CD14-positive monocyte (primary cell): ENCODE measurements around the gene CEP78. TPM values are rescaled to one million over a fixed set of nuclear protein-coding genes. Genes with fewer than 3 reads are reported as not detected.

ENCODE experiments used
- DNase-seq, 3 donors: peaks; one replicate each; pipeline ENCODE4 v3.0.0-alpha.2; 2011 to 2022
- H2AFZ ChIP-seq: 2 replicates; pipeline ENCODE4 v1.6.0; 2012; ENCODE audit warnings: mild to moderate bottlenecking, low read depth, low read length, inconsistent platforms; ENCODE audit not compliant: insufficient read depth, poor library complexity, severe bottlenecking
- H3K27ac ChIP-seq, 2 donors: 1 replicate in 1 of 2; 2 replicates in 1 of 2; pipeline ENCODE4 v1.5.1; 2012 to 2013; ENCODE audit warnings: low read length in 2 of 2, control low read depth in 1 of 2, inconsistent platforms in 1 of 2, low read depth in 1 of 2, mild to moderate bottlenecking in 1 of 2
- H3K27me3 ChIP-seq, 2 donors: one replicate each; pipeline versions ENCODE4 v1.6.0 to v1.6.1; 2011 to 2013; ENCODE audit warnings: low read length in 2 of 2; ENCODE audit not compliant: control insufficient read depth in 2 of 2, insufficient read depth in 2 of 2
- H3K36me3 ChIP-seq, 2 donors: replicated peaks in 1 of 2; 1 replicate in 1 of 2; 2 replicates in 1 of 2; pipeline versions ENCODE4 v1.5.1 to v1.6.1; 2012 to 2013; ENCODE audit warnings: low read length in 2 of 2, control low read depth in 1 of 2, inconsistent platforms in 1 of 2, mild to moderate bottlenecking in 1 of 2; ENCODE audit not compliant: insufficient read depth in 2 of 2, control insufficient read depth in 1 of 2
- H3K4me1 ChIP-seq, 2 donors: 1 replicate in 1 of 2; 2 replicates in 1 of 2; pipeline versions ENCODE4 v1.5.1 to v1.6.1; 2012 to 2013; ENCODE audit warnings: low read length in 2 of 2, control low read depth in 1 of 2, inconsistent platforms in 1 of 2, mild to moderate bottlenecking in 1 of 2, moderate library complexity in 1 of 2; ENCODE audit not compliant: insufficient read depth in 2 of 2, control insufficient read depth in 1 of 2
- H3K4me2 ChIP-seq: replicated peaks from 2 replicates; pipeline ENCODE3; 2012; ENCODE audit warnings: low read length, moderate library complexity, mild to moderate bottlenecking; ENCODE audit not compliant: poor library complexity, severe bottlenecking; ENCODE audit errors: extremely low read depth
- H3K4me3 ChIP-seq, 3 experiments: fragments of 200-600 bp in 1 of 3; sonication (generic) in 1 of 3; replicated peaks in 1 of 3; 1 replicate in 2 of 3; 2 replicates in 1 of 3; pipeline ENCODE4 v1.5.1; 2011 to 2013; ENCODE audit warnings: low read length in 3 of 3, mild to moderate bottlenecking in 3 of 3, control low read depth in 2 of 3, low read depth in 2 of 3, inconsistent platforms in 1 of 3, moderate library complexity in 1 of 3
- H3K79me2 ChIP-seq: 2 replicates; pipeline ENCODE4 v1.6.0; 2012; ENCODE audit warnings: mild to moderate bottlenecking, control low read depth, inconsistent platforms, low read length, moderate library complexity; ENCODE audit not compliant: insufficient read depth
- H3K9ac ChIP-seq: 2 replicates; pipeline ENCODE4 v1.6.0; 2017; ENCODE audit warnings: low read length, mild to moderate bottlenecking; ENCODE audit not compliant: insufficient read depth, poor library complexity, severe bottlenecking
- H3K9me3 ChIP-seq, 2 donors: replicated peaks in 1 of 2; 1 replicate in 1 of 2; 2 replicates in 1 of 2; pipeline versions ENCODE4 v1.5.1 to v1.6.1; 2012 to 2013; ENCODE audit warnings: low read length in 2 of 2, control low read depth in 1 of 2; ENCODE audit not compliant: control insufficient read depth in 1 of 2, insufficient read depth in 1 of 2
- H4K20me1 ChIP-seq: 2 replicates; pipeline ENCODE4 v1.6.0; 2012; ENCODE audit warnings: mild to moderate bottlenecking, low read length, control low read depth, moderate library complexity; ENCODE audit not compliant: insufficient read depth
- H3K27ac Mint-ChIP-seq, 7 donors: one replicate each; pipeline ENCODE4 v1.8.0; 2020; ENCODE audit warnings: mild to moderate bottlenecking in 7 of 7, mixed read lengths in 7 of 7, moderate library complexity in 6 of 7, inconsistent platforms in 2 of 7
- H3K27me3 Mint-ChIP-seq, 3 donors: one replicate each; pipeline ENCODE4 v1.8.0; 2021 to 2022; ENCODE audit warnings: low read depth in 3 of 3, mild to moderate bottlenecking in 3 of 3, mixed read lengths in 3 of 3, moderate library complexity in 3 of 3, inconsistent platforms in 1 of 3
- H3K36me3 Mint-ChIP-seq, 2 donors: one replicate each; pipeline ENCODE4 v1.8.0; 2020; ENCODE audit warnings: mixed read lengths in 2 of 2, inconsistent platforms in 1 of 2, mild to moderate bottlenecking in 1 of 2
- H3K4me1 Mint-ChIP-seq: one replicate; pipeline ENCODE4 v1.8.0; 2020; ENCODE audit warnings: mild to moderate bottlenecking, mixed read lengths
- H3K4me3 Mint-ChIP-seq, 2 donors: one replicate each; pipeline ENCODE4 v1.8.0; 2020; ENCODE audit warnings: mild to moderate bottlenecking in 2 of 2, mixed read lengths in 2 of 2, moderate library complexity in 1 of 2
- H3K9me3 Mint-ChIP-seq, 7 donors: one replicate each; pipeline ENCODE4 v1.8.0; 2020 to 2022; ENCODE audit warnings: mixed read lengths in 7 of 7, mild to moderate bottlenecking in 6 of 7, moderate library complexity in 6 of 7, inconsistent platforms in 2 of 7
- CTCF ChIP-seq: fragments of 200-600 bp; IDR thresholded peaks from one replicate; pipeline ENCODE4 v1.8.0; 2022; ENCODE audit warnings: antibody characterized with exemption, mild to moderate bottlenecking
- WGBS: methylation state at CpG from one replicate; pipeline ENCODE4 v1.1.5; 2013; ENCODE audit warnings: missing lambda C conversion rate; ENCODE audit not compliant: insufficient coverage; 5-methylcytosine and 5-hydroxymethylcytosine counted together
- intact Hi-C, 2 donors: fragments of 100-400 bp; cut with micrococcal nuclease; formaldehyde crosslinking; loops; one replicate each; pipeline versions ENCODE4 v1.15.0 to v1.15.1; 2023
- polyA plus RNA-seq, 3 donors: library from polyadenylated mRNA; depleted of rRNA in 1 of 3; unstranded in 2 of 3; stranded (reverse) in 1 of 3; fragments of 300-500 nt in 2 of 3; fragments of >200 nt in 1 of 3; fragmentation: Illumina TruSeq in 2 of 3; gene quantifications; 1 replicate in 2 of 3; 2 replicates in 1 of 3; pipeline ENCODE4 v1.2.3, GENCODE V29; 2012 to 2021

The CEP78 gene
- polyA plus RNA-seq, 3 donors, result 1.7 to 3.3 (median 2.5) TPM

GRCh38 chr9:78248635-78249034 is 12.8 kb downstream of the CEP78 start:
- intact Hi-C loops, result no loop called here
- H3K4me3 Mint-ChIP-seq, result no peak overlapping the region
- H3K27ac Mint-ChIP-seq, result peak overlapping the region in 1 of 7 donors; percentile 59
- H3K36me3 Mint-ChIP-seq, result peaks cover 28 to 30% of the 10 kb centered on the region in 2 donors
- Histone ChIP-seq H3K4me3 (no peak overlapping the region), H2AFZ (no peak overlapping the region), H3K4me1 (peaks cover 3 to 22% of the 10 kb centered on the region in 2 donors), H3K36me3 (peaks cover 0 to 29% of the 10 kb centered on the region in 2 donors), H3K9ac (no peak overlapping the region), H3K27ac (no peak overlapping the region), H4K20me1 (no peaks in the 10 kb centered on the region), H3K9me3 (no peaks in the 10 kb centered on the region), H3K4me2 (no peak overlapping the region), H3K79me2 (no peaks in the 10 kb centered on the region), H3K27me3 (no peaks in the 10 kb centered on the region)
- no peak for TF ChIP-seq CTCF
- WGBS, result no CpG with 5 or more reads among the region's 1 CpG
- H3K9me3 Mint-ChIP-seq, result no peaks in the 10 kb centered on the region
- no peaks in the 10 kb centered on the region for H3K27me3 Mint-ChIP-seq
- peak in 1 of 3 donors; percentile 40 for DNase-seq
- peaks cover 17% of the 10 kb centered on the region for H3K4me1 Mint-ChIP-seq

- no peaks in the 10 kb centered on the region for H3K79me2 ChIP-seq
- no peak overlapping the region for H3K27ac ChIP-seq
- peaks cover 0 to 20% of the 10 kb centered on the region in 2 donors for H3K36me3 ChIP-seq
- no peak for DNase-seq
- no peak overlapping the region for H3K4me3 ChIP-seq
- no peak overlapping the region for H2AFZ ChIP-seq
- no peaks in the 10 kb centered on the region for H3K27me3 ChIP-seq
- Mint-ChIP-seq H3K9me3 (no peaks in the 10 kb centered on the region), H3K36me3 (peaks cover 32 to 33% of the 10 kb centered on the region in 2 donors), H3K27me3 (no peaks in the 10 kb centered on the region), H3K4me1 (peaks cover 17% of the 10 kb centered on the region), H3K27ac (no peak overlapping the region), H3K4me3 (no peak overlapping the region)
- TF ChIP-seq CTCF, result no peak
- no peak overlapping the region for H3K4me2 ChIP-seq
- H3K4me1 ChIP-seq, result peaks cover 3 to 22% of the 10 kb centered on the region in 2 donors
- no peaks in the 10 kb centered on the region for H4K20me1 ChIP-seq
- H3K9me3 ChIP-seq, result no peaks in the 10 kb centered on the region
- no peak overlapping the region for H3K9ac ChIP-seq
- intact Hi-C loops, result no loop called here
Measured at GRCh38 chr9:78249542-78249941, 13.7 kb downstream of the CEP78 start.
